SK-N-SH (cell line): ENCODE measurements around the gene XPO1.

Source experiments
- EP300 ChIP-seq, 2 experiments: IDR thresholded peaks; 2 replicates each; pipeline versions ENCODE4 v1.4.0 to v1.6.1; 2012; ENCODE audit warnings: borderline replicate concordance in 1 of 2, low read depth in 1 of 2, low read length in 1 of 2
- EZH2phosphoT487 ChIP-seq: fragments of 200-600 bp; sonication (generic); IDR thresholded peaks from 2 replicates; pipeline ENCODE4 v1.6.1; 2017; ENCODE audit warnings: low read depth, mixed run types, mild to moderate bottlenecking, antibody characterized with exemption, moderate library complexity, borderline replicate concordance
- GATA2 ChIP-seq: sonication (generic); formaldehyde crosslinking; IDR thresholded peaks from 2 replicates; pipeline ENCODE4 v1.5.0; 2020; ENCODE audit warnings: mild to moderate bottlenecking, missing genetic modification reagents
- RFX5 ChIP-seq: IDR thresholded peaks from 2 replicates; pipeline ENCODE4 v1.6.1; 2012; ENCODE audit warnings: mild to moderate bottlenecking, improper control_type of control experiment, low read length
- SIN3A ChIP-seq: IDR thresholded peaks from 2 replicates; pipeline ENCODE4 v1.6.1; 2012; ENCODE audit warnings: low read depth, mild to moderate bottlenecking, low read length, moderate library complexity, borderline replicate concordance
- TCF12 ChIP-seq: IDR thresholded peaks from 2 replicates; pipeline ENCODE4 v1.4.0; 2012
- TF ChIP-seq, protein P1 (sequence below): IDR thresholded peaks from 2 replicates; pipeline ENCODE4 v1.4.0; 2012; ENCODE audit warnings: low read depth

DNA sequence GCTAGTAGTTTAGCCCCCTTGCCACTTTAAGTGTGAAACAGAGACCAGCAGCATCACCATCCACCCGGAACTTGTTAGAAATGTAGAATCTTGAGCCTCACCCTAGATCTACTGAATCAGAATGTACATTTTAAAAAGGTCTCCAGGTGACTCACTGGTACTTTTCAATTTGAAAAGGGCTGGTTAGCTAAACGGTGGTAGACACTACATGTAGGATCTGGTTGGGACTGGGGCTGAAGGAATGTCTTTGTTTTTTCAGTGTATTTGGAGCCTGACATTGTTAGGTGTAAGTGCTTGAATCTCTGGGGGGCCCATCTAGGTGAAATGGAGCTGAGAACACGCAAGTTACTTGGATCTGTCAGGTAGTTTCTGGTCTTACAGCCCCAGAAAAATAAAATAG is 44.0 kb upstream of the XPO1 start:
- TF ChIP-seq RFX5: no peak
- no peak for TF ChIP-seq EZH2phosphoT487
- no peak for TF ChIP-seq EP300 (IDR thresholded peaks at IDR 0.05; ENCODE audit: borderline replicate concordance in 1 of 2, low read depth in 1 of 2, low read length in 1 of 2)
- no peak for TF ChIP-seq GATA2 (CRISPR knock-in tag)
- TF ChIP-seq SIN3A: no peak
- no peak for TF ChIP-seq TCF12
- TF ChIP-seq, protein P1, sequence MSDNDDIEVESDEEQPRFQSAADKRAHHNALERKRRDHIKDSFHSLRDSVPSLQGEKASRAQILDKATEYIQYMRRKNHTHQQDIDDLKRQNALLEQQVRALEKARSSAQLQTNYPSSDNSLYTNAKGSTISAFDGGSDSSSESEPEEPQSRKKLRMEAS: no peak
